CD4-positive, alpha-beta T cell treated with Interleukin-15 for 1 hour (primary cell): ENCODE measurements around the gene PHC1.

ENCODE experiments used
- DNase-seq: peaks from one replicate; pipeline ENCODE4 v3.0.0-alpha.2; 2020

Gene PHC1

DNA sequence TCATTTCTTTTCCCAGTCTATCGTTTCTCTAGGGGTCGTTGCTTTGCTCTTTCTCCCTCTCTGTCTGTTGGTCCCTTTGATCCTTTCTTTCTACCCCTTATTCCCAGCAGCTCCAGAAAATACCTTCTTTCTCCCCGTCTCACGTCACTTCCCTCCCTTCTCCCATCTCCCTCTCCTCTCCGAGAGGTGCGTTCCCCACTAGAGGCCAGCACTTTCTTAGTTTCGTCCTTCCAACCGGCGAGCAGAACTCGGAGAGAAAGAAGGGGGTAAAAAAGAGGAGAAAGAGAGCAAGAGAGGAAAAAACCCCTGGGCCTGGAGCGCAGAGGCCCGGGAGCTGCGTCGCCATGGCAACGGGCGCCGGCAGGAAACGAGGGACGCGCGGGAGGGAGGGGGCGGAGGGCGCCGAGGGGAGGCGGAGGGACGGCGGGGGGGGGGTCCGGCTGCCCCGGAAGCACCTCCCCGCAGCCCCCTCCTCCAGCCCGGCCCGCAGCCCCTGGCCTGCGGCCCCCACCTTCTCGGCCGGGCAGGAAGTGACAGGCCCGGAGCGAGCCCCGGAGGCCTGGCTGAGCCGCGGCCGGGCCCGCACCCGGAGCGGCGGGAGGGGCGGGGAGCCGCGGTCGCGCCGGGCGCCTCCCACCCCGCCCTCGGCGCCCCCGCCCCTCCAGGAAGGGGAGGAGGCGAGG lies at the start of gene PHC1:
PHC1 (plus strand) TSS at position 477 of the 683 bp plus-strand sequence. CDS start 3,169 bp downstream, outside the sequence.
- peak; percentile 81 for DNase-seq

DNA sequence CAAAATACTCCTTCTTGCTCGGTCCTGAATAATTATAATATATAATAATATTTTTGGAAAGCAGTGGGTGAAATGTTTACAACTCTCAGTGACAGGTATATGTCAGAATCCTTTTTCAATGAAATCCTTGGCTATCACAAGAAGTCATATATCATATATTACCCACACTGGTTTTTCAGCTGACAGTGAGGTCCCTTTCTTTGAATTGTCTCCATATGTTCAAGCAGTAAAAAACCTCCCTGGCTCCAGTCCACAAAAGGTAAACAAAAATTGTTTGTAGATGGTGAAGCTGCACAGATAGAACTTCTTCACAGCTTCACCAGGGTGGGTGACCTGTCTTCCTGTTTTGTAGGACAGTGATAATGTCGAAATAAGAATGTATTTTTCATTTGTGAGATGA lies 47.9 kb upstream of the PHC1 start:
- no peak for DNase-seq

DNA sequence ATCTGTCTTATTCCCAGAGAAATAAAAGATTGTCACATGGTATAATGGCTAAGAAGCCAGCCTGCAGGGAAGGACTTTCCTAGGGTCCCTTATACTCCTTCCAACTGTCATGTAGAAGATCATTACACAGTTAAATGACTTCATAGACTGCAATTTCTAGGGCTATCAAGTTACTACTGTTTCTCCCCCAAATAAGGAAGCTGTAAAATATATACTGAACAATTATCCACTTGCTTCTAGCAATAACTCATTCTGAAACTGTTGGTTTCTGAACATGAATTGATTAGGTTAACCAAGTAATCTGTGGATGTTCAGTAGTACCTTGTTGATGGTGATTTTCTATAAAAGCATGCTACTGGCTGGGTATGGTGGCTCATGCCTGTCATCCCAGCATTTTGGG lies 47.3 kb upstream of the PHC1 start:
- DNase-seq: no peak

DNA sequence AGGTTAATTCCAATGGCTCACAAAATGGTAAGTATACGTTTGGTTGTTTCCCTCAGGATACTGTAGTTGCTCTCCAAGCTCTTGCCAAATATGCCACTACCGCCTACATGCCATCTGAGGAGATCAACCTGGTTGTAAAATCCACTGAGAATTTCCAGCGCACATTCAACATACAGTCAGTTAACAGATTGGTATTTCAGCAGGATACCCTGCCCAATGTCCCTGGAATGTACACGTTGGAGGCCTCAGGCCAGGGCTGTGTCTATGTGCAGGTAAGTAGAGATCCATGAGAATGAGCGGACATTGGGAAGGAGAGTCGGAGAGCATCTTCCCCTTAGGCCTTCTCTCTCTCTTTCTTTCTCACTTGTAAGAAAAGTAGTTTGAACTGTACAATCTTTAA lies 46.5 kb upstream of the PHC1 start:
- DNase-seq: no peak

DNA sequence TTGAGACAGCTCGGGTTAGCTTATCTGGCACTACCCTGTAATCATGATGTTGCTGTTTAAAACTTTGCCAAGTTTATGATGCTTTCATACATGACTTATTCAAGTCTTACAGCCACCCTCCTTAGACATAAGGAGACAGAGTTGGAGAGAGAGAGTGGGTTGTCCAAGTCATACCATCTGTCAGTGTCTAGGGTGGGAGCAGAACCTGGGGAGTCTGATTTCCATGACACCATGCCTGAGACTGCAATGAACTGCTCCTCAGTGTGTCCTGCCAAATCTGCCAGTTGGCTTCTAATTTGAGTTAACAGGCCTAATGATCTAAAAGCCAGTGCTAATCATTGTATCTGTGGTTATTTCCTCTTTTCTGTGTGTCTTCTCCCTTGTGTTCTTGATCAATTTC lies 43.7 kb upstream of the PHC1 start:
- DNase-seq: no peak

DNA sequence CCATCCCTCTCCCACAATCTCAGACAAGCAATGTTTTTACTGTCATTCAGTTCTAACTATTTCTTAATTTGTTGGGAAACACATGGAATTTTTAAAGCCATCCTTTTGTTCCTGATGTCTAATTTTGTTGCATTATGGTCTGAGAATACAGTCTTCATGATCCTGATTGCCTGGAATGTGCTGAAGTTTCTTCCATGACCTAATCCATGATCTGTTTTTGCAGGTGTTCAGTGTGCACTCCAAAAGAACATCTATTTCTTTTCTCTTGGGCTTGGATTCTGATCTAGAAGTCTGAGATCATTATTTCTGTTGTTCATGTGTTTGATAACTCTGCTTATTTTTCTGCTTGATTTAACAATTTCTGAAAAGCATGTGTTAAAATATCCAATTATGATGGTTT lies 43.2 kb upstream of the PHC1 start:
- no peak for DNase-seq

DNA sequence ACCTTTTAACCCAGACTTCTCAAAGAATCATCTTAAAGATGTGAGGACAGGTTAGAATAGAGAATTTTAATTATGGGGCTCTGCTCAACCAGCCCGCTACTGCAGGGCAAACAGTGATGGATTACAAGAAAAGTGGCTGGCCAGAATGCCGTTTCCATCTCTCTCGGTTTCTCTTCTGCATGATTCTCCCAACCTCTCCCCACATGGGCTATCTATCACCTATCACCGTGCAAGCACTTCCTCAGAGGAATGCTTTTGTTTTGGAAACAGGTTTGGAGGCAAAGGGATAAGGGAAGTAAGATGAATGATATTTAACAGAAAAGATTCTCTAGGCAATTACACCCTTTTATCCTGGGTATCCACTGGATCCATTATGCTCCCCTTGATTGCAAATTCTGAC lies 37.4 kb upstream of the PHC1 start:
- DNase-seq: no peak

DNA sequence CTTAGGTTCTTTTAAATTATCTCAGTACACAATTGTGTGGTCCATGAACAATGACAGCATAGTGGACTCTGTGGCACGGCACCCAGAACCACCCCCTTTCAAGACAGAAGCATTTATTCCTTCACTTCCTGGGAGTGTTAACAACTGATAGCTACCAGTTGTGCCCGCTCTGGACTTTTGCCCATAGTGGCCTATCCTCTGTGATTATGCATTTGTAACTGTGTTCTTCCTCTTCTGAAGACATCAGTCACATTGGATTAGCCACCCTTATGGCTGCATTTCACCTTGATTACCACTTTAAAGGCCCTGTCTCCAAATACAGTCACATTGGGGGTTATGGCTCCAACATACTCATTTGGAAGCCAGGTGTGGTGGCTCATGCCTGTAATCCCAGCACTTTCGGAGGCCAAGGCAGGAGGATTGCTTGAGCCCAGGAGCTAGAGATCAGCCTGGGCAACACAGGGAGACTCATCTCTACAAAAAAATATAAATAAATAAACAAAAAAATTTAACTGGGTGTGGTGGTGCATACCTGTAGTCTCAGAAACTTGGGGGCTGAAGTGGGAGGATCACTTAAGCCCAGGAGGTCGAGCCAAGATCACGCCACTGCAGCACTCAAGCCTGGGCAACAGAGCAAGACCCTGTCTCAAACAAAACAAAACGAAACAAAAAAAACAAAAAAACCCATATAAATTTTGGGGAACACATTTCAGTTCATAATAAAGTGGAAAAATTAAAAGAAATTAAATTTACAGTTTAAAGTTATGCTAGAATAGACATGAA lies 27.6 kb upstream of the PHC1 start:
- DNase-seq: no peak

DNA sequence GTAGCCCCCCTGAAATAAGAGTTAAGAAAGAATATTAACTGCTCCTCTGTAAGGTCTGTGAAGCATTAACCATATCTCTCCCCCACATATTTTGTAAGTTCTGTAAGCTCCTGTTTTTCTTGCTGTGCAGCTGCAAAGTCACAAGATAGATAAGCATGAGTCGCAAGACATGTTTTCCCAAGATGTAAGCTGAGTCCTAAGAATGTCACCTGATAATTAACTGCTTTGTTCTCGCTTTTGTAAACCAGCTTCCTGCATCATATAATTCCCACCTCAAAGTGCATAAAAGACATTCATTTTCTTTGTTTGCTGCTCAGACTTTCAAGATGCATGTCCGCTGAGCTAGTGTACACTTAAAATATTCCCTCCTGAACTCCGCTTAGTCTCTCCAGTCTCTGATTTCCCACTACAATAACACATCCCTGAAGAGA lies 27.0 kb upstream of the PHC1 start:
- DNase-seq: no peak

DNA sequence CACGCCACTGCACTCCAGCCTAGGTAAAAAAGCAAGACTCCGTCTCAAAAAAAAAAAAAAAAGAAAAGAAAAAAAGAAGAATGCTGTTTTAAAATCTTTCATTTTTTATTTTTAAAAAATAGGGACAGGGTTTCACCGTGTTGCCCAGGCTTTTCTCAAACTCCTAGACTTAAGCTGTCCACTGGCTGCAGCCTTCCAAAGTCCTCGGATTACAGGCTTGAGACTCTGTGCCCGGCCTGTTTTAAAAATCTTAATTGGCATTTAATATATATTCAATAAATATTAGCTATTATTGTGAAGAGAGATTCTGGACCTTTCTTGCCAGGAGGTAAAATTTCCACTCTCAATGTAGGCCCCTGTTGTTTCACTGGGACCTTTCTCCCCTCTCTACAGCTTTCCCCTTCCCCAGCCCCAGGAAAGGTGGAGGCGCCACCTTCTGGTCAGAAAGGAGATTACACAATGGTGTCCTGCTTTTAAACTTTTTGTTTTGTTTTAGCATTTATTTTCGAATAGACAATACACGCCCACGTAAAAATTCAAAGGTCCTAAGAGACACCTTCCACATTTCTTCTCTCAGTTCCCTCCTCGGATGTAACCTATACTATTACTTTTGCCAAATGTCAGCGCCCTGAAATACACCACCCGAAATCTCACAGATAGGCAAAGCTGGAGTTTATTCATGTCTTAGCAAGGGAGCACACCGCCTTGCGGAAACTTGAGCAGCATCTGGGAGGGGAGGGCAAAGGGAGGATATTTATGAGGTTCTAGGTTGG lies 23.8 kb upstream of the PHC1 start:
- peak; percentile 25 for DNase-seq

DNA sequence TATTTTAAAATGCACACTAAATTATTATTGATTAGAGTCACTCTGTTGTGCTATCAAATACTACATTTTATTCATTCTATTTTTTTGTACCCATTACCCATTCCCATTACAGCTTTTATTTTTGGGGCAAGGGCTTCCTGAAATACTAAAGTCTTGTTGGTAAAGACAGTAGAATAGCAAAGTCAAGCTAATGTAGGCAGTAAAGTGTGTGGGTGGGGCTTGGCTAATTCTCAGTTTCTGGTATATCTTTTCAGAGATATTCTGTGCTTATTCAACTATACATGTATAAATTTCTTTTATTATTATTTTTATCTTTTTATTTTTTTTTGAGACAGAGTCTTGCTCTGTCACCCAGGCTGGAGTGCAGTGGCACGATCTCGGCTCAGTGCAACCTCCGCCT lies 22.3 kb upstream of the PHC1 start:
- no peak for DNase-seq

DNA sequence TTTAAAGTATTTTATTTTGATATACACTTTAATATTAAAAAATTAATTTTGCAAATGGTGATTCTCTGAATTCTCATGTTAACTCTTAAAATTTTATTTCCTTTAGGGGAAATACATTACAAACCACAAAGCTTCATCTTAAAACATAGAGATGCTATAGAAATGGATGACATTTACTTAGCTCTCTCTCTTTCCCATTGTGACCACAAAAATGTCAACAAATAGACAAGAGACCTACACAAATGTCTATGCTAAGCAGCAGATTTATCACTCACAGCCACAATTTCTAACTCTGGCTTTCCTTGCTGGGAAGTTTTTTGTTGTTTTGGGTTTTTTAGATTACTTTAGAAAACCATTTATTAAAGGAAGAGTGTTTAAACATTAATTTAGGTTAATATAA lies 19.9 kb upstream of the PHC1 start:
- DNase-seq: no peak

DNA sequence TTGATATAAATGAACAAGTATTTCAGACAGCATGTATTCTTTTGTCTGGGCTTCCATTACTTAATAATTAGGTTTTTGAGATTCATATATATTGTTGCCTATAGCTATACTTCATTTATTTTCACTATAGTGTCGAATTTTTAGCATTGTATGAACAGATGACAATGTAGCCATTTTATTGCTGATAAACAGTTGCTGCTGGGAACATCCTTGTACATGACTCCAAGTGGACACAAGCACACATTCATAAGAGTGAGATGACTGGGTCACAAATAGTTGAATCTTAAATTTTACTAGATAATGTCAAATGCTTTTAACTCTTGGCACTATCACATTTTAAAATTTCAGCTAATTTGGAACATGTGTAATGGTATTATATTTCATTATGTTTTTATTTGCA lies 19.3 kb upstream of the PHC1 start:
- no peak for DNase-seq

DNA sequence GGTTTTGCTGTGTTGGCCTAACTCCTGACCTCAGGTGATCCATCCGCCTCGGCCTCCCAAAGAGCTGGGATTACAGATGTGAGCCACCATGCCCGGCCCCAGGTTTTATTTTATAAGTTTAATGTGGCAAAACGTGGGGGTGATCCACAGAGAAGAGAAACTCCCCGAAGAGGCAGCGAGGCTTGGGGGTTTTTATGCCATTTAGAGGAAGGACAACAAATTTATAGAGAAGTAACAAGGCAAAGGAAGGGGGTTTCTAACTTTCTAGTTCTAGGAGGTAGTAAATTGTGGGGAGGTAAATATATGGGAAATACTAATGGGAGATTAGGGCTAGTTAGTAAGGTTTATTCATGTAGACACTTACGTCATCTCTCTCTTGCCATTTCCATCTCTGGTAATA lies 17.2 kb upstream of the PHC1 start:
- no peak for DNase-seq

DNA sequence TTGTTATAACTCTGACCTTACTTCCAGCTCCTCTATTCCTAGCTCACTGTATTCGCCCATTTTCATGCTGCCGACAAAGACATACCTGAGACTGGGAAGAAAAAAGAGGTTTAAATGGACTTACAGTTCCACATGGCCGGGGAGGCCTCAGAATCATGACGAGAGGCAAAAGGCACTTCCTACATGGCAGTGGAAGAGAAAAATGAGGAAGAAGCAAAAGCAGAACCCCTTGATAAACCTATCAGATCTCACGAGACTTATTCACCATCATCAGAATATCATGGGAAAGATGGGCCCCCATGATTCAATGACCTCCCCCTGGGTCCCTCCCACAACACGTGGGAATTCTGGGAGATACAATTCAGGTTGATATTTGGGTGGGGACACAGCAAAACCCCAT lies 14.5 kb upstream of the PHC1 start:
- no peak for DNase-seq

DNA sequence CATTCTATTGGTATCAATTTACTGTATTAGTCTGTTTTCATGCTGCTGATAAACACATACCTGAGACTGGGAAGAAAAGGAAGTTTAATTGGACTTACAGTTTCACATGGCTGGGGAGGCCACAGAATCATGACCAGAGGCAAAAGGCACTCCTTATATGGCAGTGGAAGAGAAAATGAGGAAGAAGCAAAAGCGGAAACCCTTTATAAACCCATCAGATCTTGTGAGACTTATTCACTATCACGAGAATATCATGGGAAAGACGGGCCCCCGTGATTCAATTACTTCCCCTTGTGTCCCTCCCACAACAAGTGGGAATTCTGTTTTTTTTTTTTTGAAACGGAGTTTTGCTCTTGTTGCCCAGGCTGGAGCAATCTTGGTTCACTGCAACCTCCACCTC lies 11.6 kb upstream of the PHC1 start:
- DNase-seq: peak; percentile 31

DNA sequence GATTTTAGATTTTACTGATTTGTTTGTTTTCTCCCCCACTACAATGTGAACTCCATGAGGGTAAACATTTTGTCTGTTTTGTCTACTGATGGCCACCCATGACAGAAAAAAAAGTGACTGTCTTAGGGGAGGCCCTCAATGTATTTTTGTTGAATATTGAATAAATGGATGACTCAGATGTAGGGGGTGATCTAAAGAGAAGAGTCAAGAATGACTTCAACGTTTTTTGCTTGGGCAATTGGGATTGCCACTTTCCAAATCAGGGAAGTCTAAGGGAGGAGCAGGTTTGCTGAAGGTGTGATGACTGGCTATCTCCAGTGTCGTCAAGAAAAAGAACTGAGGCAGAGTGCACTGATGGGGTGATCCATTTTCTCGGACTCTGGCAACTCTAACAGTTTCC lies 10.7 kb upstream of the PHC1 start:
- no peak for DNase-seq

DNA sequence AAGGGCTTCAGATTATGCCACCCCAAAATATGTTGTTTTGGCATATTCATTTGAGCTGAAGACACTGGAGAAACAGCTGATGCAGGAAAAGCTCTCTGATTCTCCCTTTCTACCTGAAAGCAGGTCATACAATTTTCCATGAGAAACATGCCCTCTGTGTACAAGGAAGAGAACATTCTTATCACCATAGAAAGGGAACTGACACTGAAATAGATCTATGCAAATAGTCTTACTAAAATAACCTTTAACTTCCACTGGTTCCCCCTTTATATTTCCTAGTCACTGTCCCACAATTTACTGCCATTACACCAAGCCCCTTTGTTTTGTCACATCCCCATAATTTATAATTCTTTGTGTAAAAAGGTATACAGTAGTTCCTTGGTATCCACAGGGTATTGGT lies 9.6 kb upstream of the PHC1 start:
- no peak for DNase-seq

DNA sequence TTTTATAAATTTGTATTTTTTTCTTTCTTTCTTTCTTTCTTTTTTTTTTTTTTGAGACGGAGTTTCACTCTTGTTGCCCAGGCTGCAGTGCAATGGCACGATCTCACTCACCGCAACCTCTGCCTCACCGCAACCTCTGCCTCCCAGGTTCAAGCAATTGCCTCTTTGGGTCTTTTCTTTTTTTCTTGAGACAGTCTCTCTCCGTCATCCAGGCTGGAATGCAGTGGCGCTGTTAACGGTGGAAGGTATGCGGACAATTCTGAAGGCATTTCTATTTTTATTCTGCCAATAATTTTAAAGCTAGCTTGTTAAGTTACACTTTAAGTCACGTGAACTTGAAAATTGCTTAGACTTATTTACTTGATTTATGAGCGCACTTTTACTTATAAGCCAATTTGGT lies 8.8 kb upstream of the PHC1 start:
- DNase-seq: no peak

DNA sequence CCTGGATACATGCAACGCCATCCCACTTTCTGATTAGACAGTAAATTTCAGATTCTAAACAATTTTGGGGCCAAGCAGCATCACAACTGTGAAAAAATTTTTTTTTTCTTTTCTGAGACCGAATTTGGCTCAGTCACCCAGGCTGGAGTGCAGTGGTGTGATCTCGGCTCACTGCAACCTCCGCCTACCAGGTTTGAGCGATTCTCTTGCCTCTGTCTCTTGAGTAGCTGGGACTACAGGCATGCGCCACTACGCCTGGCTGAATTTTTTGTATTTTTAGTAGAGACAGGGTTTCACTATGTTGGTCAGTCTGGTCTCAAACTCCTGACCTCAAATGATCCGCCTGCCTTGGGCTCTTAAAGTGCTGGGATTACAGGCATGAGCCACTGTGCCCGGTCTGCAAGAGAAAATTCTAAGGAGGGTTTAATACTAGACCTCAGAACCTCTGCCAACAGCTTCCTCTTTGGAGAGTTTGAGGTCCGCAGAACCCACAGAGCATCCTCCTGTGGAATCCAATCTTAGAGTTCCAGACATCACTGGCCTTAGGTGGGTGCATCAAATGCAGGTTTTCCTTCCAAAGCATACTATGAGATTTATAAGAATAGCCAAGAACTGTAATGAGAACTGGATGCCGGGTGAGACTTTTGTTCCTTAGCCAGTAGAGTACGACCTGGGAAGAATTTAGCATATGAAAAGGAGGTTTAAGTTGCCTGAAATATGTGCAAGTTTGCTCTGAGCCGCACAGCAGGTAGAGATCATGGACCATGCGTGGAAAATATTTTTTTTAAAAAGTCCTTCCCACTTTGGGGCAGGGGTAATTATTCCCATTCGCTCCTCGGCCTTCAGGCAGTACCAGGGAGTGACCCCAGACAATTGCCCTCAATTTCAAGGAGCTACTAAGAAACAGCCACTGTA lies 7.8 kb upstream of the PHC1 start:
- DNase-seq: no peak

DNA sequence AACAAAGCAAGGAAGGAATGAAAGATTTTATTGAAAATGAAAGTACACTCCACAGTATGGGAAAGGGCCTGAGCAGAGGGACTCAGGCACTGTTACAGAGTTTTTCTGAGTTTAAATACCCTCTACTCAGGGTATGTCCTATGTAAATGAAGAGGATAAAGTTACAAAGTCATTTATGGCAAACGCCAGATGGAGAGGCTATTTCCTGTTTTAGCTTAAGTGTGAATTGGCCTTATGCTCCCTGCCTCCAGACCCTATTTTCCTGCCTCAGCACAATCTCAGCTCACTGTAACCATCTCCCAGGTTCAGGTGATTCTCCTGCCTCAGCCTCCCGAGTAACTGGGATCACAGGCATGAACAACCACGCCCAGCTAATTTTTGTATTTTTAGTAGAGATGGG lies 6.8 kb upstream of the PHC1 start:
- no peak for DNase-seq

DNA sequence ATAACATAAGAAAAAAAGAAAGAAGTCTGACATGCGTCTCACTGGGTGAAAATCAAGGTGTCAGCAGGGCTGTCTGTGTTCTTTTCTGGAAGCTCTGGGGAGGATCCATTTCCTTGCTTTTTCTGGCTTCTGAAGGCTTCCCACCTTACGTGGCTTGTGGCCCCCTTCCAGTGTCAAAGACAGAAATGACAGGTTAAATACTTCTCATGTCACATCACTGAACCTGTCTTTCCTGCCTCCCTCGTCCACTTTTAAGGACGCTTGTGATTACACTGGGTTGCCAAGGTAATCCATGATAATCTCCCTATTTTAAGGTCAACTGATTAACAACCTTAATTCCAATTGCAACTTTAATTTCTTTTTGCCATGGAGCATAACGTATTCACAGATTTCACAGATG lies 4.6 kb upstream of the PHC1 start:
- DNase-seq: no peak
